Esophagus mucosa (tissue), 1 donor: ENCODE data around the gene NPVF. TPM values are rescaled to one million over a fixed set of nuclear protein-coding genes. Genes with fewer than 3 reads are reported as not detected.

ENCODE experiments used
- ATAC-seq: fragments of 200-7000 bp; cut with Tn5 transposase; one replicate; pipeline ENCODE4 v1.9.1; 2020
- total RNA-seq: library from RNA; stranded (reverse); gene quantifications from one replicate; pipeline ENCODE4 v1.2.4, GENCODE V29; 2023
- donor health status: DM: yes; HTN: yes; CAD: no.

The NPVF gene
- total RNA-seq, 1 donor from 2014 or later, result not detected

DNA sequence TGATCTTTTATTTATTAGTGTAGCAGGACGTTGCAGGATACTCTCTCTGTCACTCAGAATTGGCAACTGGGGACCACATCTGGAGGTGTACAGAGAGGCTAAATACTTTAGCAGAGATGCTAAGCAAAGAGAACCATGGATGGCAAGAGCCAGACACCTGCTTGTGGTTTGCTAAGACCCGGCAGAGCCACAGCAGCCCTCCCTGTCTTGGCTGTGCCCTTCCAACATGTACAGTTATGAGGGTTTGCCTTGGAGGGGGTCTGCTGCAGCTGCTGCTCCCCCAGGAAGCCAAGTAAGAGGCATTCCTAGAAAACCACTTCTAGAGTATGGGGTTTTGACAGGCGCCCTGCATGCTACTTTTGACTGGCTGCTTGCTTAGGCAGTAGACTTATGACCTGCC, 5.1 kb downstream of the NPVF start:
- no peak for ATAC-seq

DNA sequence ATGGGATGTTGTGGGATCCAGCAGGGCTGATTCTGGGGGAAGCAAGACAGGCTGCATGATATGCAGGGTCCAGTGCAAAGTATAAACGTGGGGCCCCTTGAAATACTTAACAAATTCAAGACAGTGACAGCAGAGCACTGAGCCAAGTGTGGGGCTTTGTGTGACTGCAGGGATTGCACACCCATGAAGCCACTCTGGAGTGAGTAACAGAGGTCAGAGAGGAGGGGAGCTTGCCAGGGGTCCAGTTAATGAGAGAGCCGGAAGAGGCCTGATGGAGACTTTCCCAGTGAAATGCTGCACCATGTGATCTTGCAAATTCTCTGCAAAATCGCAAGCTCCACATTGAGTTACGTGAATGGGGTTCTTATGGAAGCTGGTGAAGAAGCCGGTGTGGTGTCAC, 5.6 kb downstream of the NPVF start:
- no peak for ATAC-seq

DNA sequence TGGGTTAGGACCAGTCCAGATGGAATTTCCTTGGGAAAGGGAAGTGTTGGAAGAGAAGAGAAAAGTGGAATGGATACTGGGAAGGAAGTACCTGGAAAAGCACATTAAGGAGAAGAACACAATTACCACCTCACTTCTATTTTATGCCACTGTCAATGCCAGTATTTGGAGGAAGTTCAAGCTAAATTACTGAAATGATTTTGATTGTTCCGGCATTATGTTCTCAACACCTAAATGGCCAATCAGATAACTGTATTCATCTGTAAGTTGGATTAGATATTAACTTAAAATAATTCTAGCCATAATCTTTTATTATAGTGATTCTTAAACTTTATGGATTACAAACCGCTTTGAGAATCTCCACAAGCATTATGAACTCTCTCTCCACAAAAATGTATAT, 7.3 kb downstream of the NPVF start:
- ATAC-seq, result no peak

DNA sequence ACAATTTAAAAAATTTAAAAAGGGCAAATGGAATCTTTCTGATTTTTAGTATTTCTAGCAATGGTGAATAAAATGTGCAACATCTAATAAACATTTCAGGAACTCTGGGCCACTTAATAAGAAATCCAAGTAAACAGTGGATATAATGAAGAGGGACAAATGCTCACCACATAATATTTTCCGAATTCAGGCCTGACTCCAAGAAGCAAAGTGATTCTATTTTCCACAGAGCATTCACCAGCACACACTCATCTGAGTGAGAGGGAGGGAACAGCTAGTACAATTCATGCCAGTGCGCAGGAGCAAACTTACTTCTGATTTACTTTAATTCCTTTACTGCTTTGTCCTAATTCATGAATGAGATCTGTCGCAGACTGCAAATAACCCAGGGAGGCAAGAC, 10.1 kb downstream of the NPVF start:
- no peak for ATAC-seq

DNA sequence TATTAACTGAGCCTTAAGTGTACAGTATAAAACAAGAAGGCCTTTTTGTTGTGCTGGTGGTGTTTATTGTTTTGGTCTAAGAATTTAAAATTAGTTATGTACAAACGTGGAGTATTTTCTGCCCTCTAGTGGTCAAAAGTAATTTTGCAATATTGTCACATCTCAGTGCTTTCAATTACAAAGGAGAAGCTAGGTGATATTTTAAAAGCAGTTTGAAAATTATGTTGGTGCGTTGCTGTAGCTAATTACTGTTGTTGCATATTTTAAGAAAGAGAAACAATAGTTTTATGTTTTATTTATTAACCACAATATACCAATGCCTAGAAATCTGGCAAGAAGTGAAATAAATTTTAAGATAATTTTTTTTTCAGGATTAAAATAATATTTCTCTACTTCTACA, 11.4 kb downstream of the NPVF start:
- ATAC-seq, result no peak

DNA sequence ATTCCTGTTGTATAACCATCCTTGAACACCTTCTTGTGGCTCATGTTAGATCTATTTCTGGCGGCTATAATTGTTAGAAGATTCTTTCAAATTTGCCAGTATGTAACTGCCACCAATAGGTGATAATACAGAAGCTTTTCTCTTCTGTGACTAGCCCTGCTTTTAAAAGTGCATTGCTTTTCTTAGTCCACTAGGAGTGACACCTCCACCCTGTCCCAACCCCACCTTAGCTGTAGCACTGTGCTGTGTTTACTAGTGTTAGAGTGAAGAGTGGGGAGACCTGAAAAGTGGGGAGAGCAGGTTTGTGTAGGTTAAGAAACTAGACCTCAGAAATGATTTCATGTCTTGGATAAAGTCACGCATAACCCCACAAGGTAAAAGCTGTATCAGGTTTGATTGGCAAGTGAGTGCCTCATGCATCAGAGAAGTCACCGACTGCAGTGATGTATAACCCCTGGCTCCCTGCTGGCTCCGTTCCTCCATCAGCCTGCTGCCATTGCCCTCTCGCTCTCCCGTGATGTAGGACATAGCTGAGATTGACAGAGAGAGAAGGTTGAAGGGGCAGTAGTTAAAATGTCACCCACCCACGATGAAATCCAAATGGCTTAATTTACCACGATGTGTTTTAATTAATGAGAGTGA, 12.5 kb downstream of the NPVF start:
- ATAC-seq, result peak; percentile 31

DNA sequence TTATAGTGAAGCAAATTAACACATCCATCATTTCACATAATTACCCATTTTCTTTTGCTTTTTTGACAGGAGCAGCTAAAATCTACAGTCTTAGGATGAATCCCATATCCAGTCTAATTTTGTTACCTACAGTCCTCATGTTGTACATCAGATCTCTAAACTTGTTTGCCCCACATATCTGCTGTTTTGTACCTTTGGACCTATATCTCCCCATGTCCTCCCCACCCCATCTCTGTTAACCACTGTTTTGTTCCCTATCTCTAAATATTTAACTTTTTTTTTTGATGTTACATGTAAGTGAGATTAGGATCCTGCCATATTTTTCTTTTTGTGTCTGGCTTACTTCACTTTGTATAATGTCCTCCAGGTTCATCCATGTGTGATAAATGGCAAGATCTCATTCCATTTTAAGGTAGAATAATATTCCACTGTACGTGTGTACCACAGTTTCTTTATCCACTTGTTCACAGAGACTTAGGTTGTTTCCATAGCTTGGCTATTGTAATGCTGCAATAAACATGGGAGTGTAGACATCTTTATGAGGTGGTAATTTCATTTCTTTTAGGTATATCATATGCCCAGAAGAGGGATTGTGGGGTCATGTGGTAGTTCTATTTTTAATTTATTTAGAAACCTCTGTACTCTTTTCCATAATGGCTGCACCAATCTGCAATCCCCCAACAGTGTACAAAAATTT, 19.6 kb downstream of the NPVF start:
- no peak for ATAC-seq

DNA sequence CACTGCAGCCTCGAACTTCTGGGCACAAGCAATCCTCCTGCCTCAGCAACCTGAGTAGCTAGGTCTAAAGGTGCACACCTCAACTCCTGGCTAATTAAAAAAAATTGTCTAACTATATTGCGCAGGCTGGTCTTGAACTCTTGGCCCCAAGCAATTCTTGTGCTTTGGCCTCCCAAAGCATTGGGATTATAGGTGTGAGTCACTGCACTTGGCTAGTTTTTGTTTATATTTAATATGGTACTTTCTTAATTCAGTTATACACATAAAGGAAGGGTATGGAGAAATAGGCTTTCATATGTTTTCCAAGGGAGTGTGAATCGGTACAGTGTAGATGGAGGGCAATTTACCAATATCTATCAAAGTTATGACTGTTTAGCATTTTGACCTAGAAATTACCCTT, 20.4 kb downstream of the NPVF start:
- no peak for ATAC-seq

DNA sequence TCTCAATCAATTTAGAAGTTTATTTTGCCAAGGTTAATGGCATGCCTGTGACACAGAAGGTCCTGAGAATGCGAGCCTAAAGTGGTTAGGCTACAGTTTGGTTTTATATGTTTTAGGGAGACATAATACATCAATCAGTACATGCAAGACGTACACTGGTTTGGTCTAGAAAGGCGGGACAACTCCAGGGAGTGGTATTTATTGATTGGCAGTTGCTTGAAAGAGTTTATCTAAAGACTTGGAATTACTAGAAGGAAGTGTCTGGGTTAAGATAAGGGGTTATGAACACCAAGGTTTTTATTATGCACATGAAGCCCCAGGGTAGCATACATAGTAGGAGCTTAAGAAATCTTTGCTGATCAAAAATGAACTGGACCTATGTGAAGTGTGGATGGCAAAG, 21.5 kb downstream of the NPVF start:
- no peak for ATAC-seq

DNA sequence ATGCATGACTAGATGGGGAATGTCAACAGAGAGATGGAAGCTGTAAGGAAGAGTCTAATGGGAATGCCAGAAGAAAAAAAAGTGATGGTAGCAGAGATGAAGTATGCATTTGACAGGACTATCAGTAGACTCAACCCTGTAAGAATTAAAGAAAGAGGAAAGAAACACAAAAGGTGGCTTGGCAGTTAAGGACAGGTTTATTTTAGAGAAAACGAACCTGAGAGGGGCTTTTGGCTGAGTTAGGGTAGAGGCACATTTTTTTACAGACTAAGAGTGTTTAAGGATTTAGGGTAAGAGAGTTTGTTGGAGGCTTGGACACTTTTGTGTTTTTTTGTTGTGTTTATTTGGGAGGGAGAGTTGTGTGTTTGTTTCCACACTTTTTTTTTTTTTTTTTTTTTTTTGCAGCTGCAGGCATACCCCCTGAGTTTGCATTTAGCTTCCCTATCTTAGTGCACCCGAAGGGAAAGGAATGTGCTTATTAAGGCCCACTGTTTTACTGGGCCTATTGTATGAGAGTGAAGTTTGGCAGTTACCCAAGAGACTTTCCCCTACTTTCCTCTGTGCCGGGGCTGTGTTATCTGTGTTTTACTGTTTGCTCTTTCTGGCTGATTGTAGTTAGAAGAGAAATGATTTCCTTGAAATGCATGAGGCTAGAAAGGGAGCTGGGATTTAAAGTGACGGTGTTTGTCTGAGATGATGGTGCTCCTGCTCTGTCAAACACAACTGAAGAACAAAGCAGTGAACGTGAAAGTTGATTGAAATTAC, 32.0 kb downstream of the NPVF start:
- ATAC-seq, result no peak

DNA sequence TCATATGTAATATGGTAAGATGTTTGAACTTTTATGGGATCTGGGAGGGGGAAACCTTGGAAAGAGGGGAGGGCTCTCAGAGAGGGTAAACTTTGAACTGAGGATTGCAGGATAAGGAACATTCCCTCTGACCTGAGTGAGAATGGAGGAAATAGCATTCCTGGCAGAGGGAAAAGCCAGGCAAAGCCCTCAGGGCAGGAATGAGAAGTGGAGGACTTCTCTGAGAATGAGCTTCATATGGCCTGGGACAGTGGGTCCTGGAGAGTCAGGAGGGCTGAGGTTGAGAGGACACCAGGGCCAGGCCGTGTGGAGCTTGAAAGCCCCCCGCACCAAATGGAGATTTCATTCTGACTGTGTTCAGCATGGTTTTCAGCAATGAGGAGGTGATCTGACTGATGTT, 34.2 kb downstream of the NPVF start:
- no peak for ATAC-seq

DNA sequence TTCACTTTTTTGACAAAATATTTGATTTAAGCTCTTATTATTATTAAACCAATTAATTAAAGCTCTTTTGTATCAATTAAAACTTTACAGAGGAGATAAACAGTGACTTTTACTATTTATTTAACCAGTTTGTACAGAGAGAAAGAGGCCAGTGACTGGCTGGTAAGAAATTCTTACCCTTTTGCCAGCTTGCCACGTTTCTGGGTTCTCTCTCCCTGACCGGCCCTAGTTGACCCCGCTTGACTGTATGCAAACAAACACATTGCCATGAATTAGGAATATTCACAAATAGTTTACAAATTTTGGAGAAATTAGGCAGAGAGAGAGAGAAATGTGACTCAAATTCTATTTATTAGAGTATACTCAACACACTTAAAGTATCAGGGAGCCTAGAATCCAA, 36.2 kb downstream of the NPVF start:
- no peak for ATAC-seq

DNA sequence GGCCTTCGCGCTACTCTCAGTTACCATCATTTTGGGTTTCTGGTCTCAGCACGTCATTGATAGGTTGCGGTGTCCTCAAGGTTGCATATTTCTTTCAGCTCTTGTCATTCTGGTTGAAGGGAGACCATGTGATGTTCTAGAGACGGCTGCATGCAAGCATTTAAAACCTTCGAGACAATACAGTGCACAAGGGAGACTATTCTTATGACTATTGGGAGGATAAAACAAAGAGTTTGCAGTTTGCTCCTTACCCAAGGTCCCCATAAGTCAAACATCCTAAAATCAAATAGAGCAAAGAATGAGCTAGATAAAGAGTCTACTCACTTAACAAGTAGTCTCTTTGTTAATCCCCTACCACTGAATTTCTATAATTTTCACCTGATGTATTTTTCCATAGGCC, 39.1 kb downstream of the NPVF start:
- ATAC-seq, result no peak

DNA sequence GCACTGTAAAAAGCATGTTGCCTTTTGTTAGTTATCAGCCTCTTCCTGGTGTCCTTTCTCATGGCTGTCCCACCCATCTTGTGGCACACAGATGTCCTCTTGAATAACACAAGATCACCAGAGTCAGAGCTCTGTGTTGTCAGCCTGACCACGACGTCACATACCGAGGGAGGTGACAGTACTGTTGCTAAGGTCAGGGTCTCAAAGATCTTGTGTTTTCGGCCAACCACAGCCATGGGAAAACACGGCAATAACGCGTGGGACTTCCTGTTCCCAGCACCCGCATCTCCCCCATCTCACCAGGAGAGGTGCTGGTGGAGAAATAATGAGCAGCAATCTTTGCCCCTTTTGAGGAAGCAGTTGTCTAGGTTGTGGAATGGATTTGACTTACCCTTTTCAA, 40.4 kb downstream of the NPVF start:
- ATAC-seq, result no peak

DNA sequence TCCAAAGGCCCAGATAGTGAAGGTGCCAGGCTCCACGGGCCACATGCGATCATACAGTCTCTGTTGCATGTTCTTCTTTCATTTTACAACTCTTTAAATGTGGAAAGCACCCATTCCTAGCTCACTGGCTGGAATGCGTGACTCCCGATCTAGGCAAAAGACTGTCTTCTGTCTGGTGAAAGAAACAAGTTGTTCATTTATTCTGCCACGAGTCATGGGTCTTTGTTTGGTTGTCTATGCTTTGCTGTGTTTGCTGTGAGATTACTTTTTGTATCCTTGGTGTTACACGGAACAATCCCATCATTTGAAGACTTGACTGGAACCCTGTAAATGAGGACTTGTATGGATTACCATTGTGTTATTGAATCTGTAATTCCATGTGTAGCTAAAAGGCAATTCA, 41.9 kb downstream of the NPVF start:
- no peak for ATAC-seq

DNA sequence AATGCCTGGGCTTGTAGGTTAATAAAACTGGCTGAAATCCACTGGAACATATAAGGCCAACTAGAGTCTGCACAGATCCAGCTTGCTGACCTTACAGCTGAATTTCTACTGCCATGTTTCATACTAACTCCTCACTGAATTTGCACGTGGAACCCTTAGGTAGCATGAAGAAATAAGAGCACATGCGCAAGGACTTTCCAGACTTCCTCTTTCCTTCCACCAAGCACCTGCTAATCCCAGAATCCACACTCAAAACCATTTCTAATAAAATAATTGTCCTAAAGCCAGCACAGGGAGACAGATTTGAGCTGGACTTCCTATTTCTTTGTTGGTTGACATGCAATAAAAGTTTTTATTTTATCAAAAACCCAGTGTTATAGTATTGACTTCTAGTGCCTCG, 46.8 kb downstream of the NPVF start:
- no peak for ATAC-seq

DNA sequence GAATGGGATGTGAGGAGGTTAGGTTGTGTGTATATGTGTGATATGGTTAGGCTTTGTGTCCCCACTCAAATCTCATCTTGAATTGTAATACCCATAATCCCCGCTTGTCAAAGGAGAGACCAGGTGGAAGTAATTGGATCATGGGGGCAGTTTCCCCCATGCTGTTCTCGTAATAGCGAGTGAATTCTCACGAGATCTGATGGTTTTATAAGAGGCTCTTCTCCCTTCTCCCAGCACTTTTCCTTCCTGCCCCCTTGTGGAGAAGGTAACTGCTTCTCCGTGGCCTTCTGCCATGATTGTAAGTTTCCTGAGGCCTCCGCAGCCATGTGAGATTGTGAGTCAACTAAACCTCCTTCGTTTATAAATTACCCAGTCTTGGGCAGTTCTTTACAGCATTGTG, 47.3 kb downstream of the NPVF start:
- ATAC-seq, result no peak

DNA sequence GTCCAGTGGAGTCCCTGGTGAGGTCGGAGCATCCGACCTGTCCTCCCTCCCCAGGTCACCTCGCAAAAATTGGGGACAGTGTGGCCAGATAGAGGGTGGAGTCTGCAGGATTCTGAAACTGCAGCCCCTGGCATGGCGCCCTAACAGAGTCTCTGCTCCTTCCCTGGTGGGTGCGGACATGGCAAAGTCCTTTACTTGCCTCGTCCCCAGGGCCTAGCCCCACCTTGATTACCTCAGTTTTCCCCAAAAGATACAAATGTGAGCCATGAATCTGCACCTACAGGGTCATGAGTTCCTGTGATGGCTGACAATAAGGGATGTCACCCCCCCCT, 47.7 kb downstream of the NPVF start:
- no peak for ATAC-seq

DNA sequence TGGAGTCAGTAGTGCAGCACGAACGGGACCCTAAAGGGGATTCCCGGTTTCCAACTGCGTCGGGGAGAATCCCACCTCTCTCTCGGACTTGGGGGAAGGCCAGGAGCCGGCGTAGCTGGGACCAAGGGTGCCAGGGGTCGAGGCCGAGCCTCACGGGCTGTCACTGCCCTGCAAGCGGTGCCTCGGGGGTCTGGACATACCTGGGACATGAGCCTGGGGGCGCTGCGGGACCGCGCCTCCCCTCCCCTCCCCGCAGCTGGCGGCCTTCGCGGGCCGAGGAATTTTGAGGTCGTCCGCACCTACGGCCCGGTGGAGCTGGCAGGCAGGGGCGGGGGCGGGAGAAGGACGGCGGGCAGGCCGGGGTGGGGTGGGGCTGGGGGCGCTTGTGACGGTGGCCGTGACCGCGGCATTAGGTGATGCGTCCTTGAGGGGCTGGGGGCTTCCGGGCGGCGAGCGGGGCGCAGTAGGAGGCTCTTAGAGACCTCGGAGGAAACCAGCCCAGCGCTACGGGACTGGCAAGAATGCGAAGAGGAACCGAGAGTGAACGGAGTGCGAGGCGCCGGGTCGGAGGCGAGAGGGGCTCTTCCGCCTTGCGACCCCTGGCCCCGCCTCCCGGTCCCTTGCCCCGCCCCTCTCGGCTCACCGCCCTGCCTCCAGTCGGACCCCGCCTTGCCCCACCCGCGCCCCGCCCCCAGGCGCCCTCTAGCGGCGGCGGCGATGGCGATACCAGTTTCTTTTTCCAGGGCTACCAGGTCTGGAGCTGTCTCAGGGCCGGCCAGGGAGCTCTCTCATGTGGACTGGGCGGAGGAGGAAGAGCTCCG, 48.3 kb downstream of the NPVF start:
- ATAC-seq, result peak; percentile 98

DNA sequence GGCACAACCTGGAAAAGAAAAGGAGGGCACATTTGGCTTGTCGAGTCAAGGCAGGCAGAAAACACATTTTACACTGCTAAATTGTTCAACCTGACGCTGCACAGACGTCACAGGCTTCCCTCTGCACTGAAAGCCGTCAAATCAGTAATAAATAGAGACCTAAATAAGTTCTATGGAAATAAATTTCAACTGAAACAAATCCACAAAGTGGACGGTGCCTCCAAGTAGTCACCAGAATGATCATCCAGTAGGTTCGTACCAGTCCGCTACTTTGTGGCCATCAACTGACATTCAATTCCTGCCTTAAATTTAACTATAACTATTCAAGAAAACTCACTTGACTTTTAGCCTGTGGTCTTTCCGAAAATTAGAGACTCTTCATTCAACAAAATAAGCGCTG, 49.0 kb downstream of the NPVF start:
- ATAC-seq, result no peak
